HEK293 (cell line): ENCODE data around the gene NUDT4.

ENCODE experiments used
- FEZF1 ChIP-seq: fragments of 450-650 bp; formaldehyde crosslinking; IDR thresholded peaks from 2 replicates; pipeline ENCODE4 v1.5.1; 2016; ENCODE audit warnings: missing biosample characterization, missing genetic modification characterization
- HOXA7 ChIP-seq: sonication (generic); formaldehyde crosslinking; IDR thresholded peaks from 2 replicates; pipeline ENCODE4 v1.8.1; 2022; ENCODE audit warnings: missing genetic modification reagents, borderline replicate concordance
- HOXC10 ChIP-seq: sonication (generic); formaldehyde crosslinking; IDR thresholded peaks from 2 replicates; pipeline ENCODE4 v1.8.1; 2023; ENCODE audit warnings: mild to moderate bottlenecking, missing genetic modification reagents
- PBX3 ChIP-seq: sonication (generic); formaldehyde crosslinking; IDR thresholded peaks from 2 replicates; pipeline ENCODE4 v1.8.1; 2022; ENCODE audit warnings: mild to moderate bottlenecking, moderate library complexity, missing genetic modification reagents
- SCRT1 ChIP-seq: fragments of 450-650 bp; formaldehyde crosslinking; IDR thresholded peaks from 2 replicates; pipeline ENCODE4 v1.5.1; 2016; ENCODE audit warnings: missing biosample characterization, missing genetic modification characterization, borderline replicate concordance
- TSHZ1 ChIP-seq: fragments of 450-650 bp; formaldehyde crosslinking; IDR thresholded peaks from 2 replicates; pipeline ENCODE4 v1.5.1; 2016; ENCODE audit warnings: missing biosample characterization, missing genetic modification characterization, borderline replicate concordance
- YY2 ChIP-seq: fragments of 450-650 bp; formaldehyde crosslinking; IDR thresholded peaks from 2 replicates; pipeline ENCODE4 v1.5.1; 2016; ENCODE audit warnings: missing biosample characterization, missing genetic modification characterization
- ZBTB17 ChIP-seq: fragments of 450-650 bp; formaldehyde crosslinking; IDR thresholded peaks from 2 replicates; pipeline ENCODE4 v1.5.1; 2016; ENCODE audit warnings: missing biosample characterization, missing genetic modification characterization
- ZBTB21 ChIP-seq: fragments of 450-650 bp; formaldehyde crosslinking; IDR thresholded peaks from 2 replicates; pipeline ENCODE4 v1.5.1; 2017; ENCODE audit warnings: missing biosample characterization, missing genetic modification characterization
- ZBTB8A ChIP-seq: fragments of 450-650 bp; formaldehyde crosslinking; IDR thresholded peaks from 2 replicates; pipeline ENCODE4 v1.5.1; 2016; ENCODE audit warnings: missing biosample characterization, missing genetic modification characterization
- ZNF114 ChIP-seq: fragments of 450-650 bp; formaldehyde crosslinking; IDR thresholded peaks from 2 replicates; pipeline ENCODE4 v1.5.0; 2017; ENCODE audit warnings: missing biosample characterization, missing genetic modification characterization
- ZNF169 ChIP-seq: fragments of 450-650 bp; formaldehyde crosslinking; IDR thresholded peaks from 2 replicates; pipeline ENCODE4 v1.5.1; 2016; ENCODE audit warnings: missing biosample characterization, missing genetic modification characterization
- ZNF223 ChIP-seq: fragments of 450-650 bp; formaldehyde crosslinking; IDR thresholded peaks from 2 replicates; pipeline ENCODE4 v1.5.1; 2016; ENCODE audit warnings: missing biosample characterization, missing genetic modification characterization
- ZNF23 ChIP-seq: fragments of 450-650 bp; formaldehyde crosslinking; IDR thresholded peaks from 2 replicates; pipeline ENCODE4 v1.5.1; 2016; ENCODE audit warnings: missing biosample characterization, missing genetic modification characterization, borderline replicate concordance
- ZNF26 ChIP-seq: fragments of 450-650 bp; formaldehyde crosslinking; IDR thresholded peaks from 2 replicates; pipeline ENCODE4 v1.5.1; 2016; ENCODE audit warnings: missing biosample characterization, missing genetic modification characterization
- ZNF354C ChIP-seq: fragments of 450-650 bp; formaldehyde crosslinking; IDR thresholded peaks from 2 replicates; pipeline ENCODE4 v1.5.1; 2016; ENCODE audit warnings: missing biosample characterization, missing genetic modification characterization, low read depth, borderline replicate concordance
- ZNF610 ChIP-seq: fragments of 450-650 bp; formaldehyde crosslinking; IDR thresholded peaks from 2 replicates; pipeline ENCODE4 v1.5.1; 2016; ENCODE audit warnings: missing biosample characterization, missing genetic modification characterization, borderline replicate concordance
- ZNF621 ChIP-seq: fragments of 450-650 bp; formaldehyde crosslinking; IDR thresholded peaks from 2 replicates; pipeline ENCODE4 v1.5.1; 2017; ENCODE audit warnings: missing biosample characterization, missing genetic modification characterization
- ZNF629 ChIP-seq: fragments of 450-650 bp; formaldehyde crosslinking; IDR thresholded peaks from 2 replicates; pipeline ENCODE4 v1.5.1; 2017; ENCODE audit warnings: missing biosample characterization, missing genetic modification characterization
- ZNF658 ChIP-seq: fragments of 450-650 bp; formaldehyde crosslinking; IDR thresholded peaks from 2 replicates; pipeline ENCODE4; 2016; ENCODE audit warnings: missing biosample characterization, missing genetic modification characterization
- ZNF670 ChIP-seq: fragments of 450-650 bp; formaldehyde crosslinking; IDR thresholded peaks from 2 replicates; pipeline ENCODE4 v1.5.1; 2016; ENCODE audit warnings: missing biosample characterization, missing genetic modification characterization, low read depth
- ZNF76 ChIP-seq: fragments of 450-650 bp; formaldehyde crosslinking; IDR thresholded peaks from 2 replicates; pipeline ENCODE4; 2016; ENCODE audit warnings: low read depth, missing biosample characterization, missing genetic modification characterization, borderline replicate concordance
- ZXDB ChIP-seq: fragments of 450-650 bp; formaldehyde crosslinking; IDR thresholded peaks from 2 replicates; pipeline ENCODE4 v1.5.1; 2016; ENCODE audit warnings: missing biosample characterization, missing genetic modification characterization
- TF ChIP-seq, protein P1 (sequence below): fragments of 450-650 bp; formaldehyde crosslinking; IDR thresholded peaks from 2 replicates; pipeline ENCODE4 v1.5.1; 2016; ENCODE audit warnings: missing biosample characterization, missing genetic modification characterization
- TF ChIP-seq, protein P2 (sequence below): fragments of 450-650 bp; formaldehyde crosslinking; IDR thresholded peaks from 2 replicates; pipeline ENCODE4 v1.5.1; 2016; ENCODE audit warnings: missing biosample characterization, missing genetic modification characterization
- TF ChIP-seq, protein P3 (sequence below): fragments of 450-650 bp; formaldehyde crosslinking; IDR thresholded peaks from 2 replicates; pipeline ENCODE4 v1.5.1; 2016; ENCODE audit warnings: missing biosample characterization, missing genetic modification characterization
- TF ChIP-seq, protein P4 (sequence below): fragments of 450-650 bp; formaldehyde crosslinking; IDR thresholded peaks from 2 replicates; pipeline ENCODE4 v1.5.1; 2016; ENCODE audit warnings: missing biosample characterization, missing genetic modification characterization

Gene NUDT4

GRCh38 chr12:93377252-93378195 lies at the start of gene NUDT4 (continued):
- no peak for TF ChIP-seq TSHZ1 (tag by site-specific recombination)
- TF ChIP-seq ZNF354C = no peak
- TF ChIP-seq ZNF610 = peak; percentile 42; the same call in 1 of the 2 replicates
- no peak for TF ChIP-seq SCRT1 (tag by site-specific recombination)
- no peak for TF ChIP-seq HOXC10 (CRISPR knock-in tag)
- TF ChIP-seq ZBTB8A (tag by site-specific recombination) = peak; percentile 66
- TF ChIP-seq ZNF629 = peak; percentile 40; the same call in 1 of the 2 replicates
- TF ChIP-seq ZBTB21 (tag by site-specific recombination) = no peak
- TF ChIP-seq, protein P1, sequence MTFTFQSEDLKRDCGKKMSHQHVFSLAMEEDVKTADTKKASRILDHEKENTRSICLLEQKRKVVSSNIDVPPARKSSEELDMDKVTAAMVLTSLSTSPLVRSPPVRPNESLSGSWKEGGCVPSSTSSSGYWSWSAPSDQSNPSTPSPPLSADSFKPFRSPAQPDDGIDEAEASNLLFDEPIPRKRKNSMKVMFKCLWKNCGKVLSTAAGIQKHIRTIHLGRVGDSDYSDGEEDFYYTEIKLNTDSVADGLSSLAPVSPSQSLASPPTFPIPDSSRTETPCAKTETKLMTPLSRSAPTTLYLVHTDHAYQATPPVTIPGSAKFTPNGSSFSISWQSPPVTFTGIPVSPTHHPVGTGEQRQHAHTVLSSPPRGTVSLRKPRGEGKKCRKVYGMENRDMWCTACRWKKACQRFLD = no peak
- TF ChIP-seq ZNF621 = no peak
- no peak for TF ChIP-seq ZNF26
- TF ChIP-seq ZNF670 = no peak
- TF ChIP-seq, protein P2, sequence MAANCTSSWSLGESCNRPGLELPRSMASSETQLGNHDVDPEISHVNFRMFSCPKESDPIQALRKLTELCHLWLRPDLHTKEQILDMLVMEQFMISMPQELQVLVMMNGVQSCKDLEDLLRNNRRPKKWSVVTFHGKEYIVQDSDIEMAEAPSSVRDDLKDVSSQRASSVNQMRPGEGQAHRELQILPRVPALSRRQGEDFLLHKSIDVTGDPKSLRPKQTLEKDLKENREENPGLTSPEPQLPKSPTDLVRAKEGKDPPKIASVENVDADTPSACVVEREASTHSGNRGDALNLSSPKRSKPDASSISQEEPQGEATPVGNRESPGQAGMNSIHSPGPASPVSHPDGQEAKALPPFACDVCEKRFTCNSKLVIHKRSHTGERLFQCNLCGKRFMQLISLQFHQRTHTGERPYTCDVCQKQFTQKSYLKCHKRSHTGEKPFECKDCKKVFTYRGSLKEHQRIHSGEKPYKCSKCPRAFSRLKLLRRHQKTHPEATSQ (tag by site-specific recombination) = no peak
- TF ChIP-seq, protein P3, sequence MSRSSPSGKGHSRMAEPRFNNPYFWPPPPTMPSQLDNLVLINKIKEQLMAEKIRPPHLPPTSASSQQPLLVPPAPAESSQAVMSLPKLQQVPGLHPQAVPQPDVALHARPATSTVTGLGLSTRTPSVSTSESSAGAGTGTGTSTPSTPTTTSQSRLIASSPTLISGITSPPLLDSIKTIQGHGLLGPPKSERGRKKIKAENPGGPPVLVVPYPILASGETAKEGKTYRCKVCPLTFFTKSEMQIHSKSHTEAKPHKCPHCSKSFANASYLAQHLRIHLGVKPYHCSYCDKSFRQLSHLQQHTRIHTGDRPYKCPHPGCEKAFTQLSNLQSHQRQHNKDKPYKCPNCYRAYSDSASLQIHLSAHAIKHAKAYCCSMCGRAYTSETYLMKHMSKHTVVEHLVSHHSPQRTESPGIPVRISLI (tag by site-specific recombination) = no peak
- peak; percentile 50; the same call in 1 of the 2 replicates for TF ChIP-seq ZNF76 (tag by site-specific recombination)
- TF ChIP-seq ZNF114 (tag by site-specific recombination) = no peak
- TF ChIP-seq ZXDB = peak; percentile 69; the same call in 1 of the 2 replicates
- no peak for TF ChIP-seq ZNF223 (tag by site-specific recombination)
- TF ChIP-seq ZBTB17 (tag by site-specific recombination) = peak; percentile 40; the same call in 1 of the 2 replicates
- TF ChIP-seq PBX3 = 0 out of 2 replicates have a peak, but pooled peaks have one; percentile 17
- TF ChIP-seq, protein P4, sequence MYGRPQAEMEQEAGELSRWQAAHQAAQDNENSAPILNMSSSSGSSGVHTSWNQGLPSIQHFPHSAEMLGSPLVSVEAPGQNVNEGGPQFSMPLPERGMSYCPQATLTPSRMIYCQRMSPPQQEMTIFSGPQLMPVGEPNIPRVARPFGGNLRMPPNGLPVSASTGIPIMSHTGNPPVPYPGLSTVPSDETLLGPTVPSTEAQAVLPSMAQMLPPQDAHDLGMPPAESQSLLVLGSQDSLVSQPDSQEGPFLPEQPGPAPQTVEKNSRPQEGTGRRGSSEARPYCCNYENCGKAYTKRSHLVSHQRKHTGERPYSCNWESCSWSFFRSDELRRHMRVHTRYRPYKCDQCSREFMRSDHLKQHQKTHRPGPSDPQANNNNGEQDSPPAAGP (tag by site-specific recombination) = no peak; the same call in 1 of the 2 replicates
- TF ChIP-seq FEZF1 (tag by site-specific recombination) = no peak
- no peak for TF ChIP-seq ZNF169 (tag by site-specific recombination)
- no peak for TF ChIP-seq ZNF23 (tag by site-specific recombination)
- TF ChIP-seq HOXA7 = no peak
- no peak for TF ChIP-seq ZNF658 (tag by site-specific recombination)
- TF ChIP-seq YY2 (tag by site-specific recombination) = no peak
